CD4-positive, alpha-beta T cell (primary cell): ENCODE results near the gene ARF3. TPM values are rescaled to one million over a fixed set of nuclear protein-coding genes. Genes with fewer than 3 reads are reported as not detected.

ENCODE experiments used
- ATAC-seq: fragments of 200-7000 bp; cut with Tn5 transposase; one replicate; pipeline ENCODE4 v1.10.0; 2022; ENCODE audit warnings: mild to moderate bottlenecking; ENCODE audit not compliant: poor library complexity
- CTCF ChIA-PET: fragments of 350-600 bp; sonication (Branson Sonifier 250); formaldehyde crosslinking; loops from one replicate; lab custom pipeline; 2021; ENCODE audit warnings: antibody characterized with exemption, inconsistent platforms; lab: Charles Lee
- POLR2A ChIA-PET: fragments of 350-600 bp; sonication (Branson Sonifier 250); formaldehyde crosslinking; loops from one replicate; lab custom pipeline; 2021; ENCODE audit warnings: antibody characterized with exemption, inconsistent platforms; lab: Charles Lee
- DNase-seq, 14 experiments: peaks; one replicate each; pipeline ENCODE4 v3.0.0-alpha.2; 2013 to 2020; ENCODE audit warnings: mixed read lengths in 2 of 14
- H3K27ac ChIP-seq, 2 donors: one replicate each; pipeline versions ENCODE4 v1.5.1 to v1.7.0; 2013; ENCODE audit warnings: low read length in 2 of 2, low read depth in 1 of 2, mild to moderate bottlenecking in 1 of 2
- H3K27me3 ChIP-seq, 2 experiments: 1 replicate in 1 of 2; 2 replicates in 1 of 2; pipeline versions ENCODE4 v1.6.1 to v1.7.0; 2013; ENCODE audit warnings: low read length in 2 of 2, control low read depth in 1 of 2, mild to moderate bottlenecking in 1 of 2, moderate library complexity in 1 of 2; ENCODE audit not compliant: insufficient read depth in 2 of 2, control insufficient read depth in 1 of 2
- H3K36me3 ChIP-seq: one replicate; pipeline ENCODE4 v1.6.1; 2013; ENCODE audit warnings: low read length, control low read depth; ENCODE audit not compliant: insufficient read depth
- H3K4me1 ChIP-seq: one replicate; pipeline ENCODE4 v1.6.1; 2013; ENCODE audit warnings: low read length, control low read depth; ENCODE audit not compliant: insufficient read depth
- H3K4me3 ChIP-seq: one replicate; pipeline ENCODE4 v1.5.1; 2013; ENCODE audit warnings: mild to moderate bottlenecking, low read length, moderate library complexity
- H3K9me3 ChIP-seq, 2 experiments: 1 replicate in 1 of 2; 2 replicates in 1 of 2; pipeline versions ENCODE4 v1.6.1 to v1.7.0; 2013; ENCODE audit warnings: low read length in 2 of 2, mild to moderate bottlenecking in 2 of 2, control low read depth in 1 of 2, moderate library complexity in 1 of 2; ENCODE audit not compliant: control insufficient read depth in 1 of 2, insufficient read depth in 1 of 2
- H3K27ac Mint-ChIP-seq: one replicate; pipeline ENCODE4 v1.8.0; 2020; ENCODE audit warnings: mixed read lengths
- H3K27me3 Mint-ChIP-seq: one replicate; pipeline ENCODE4 v1.8.0; 2021; ENCODE audit warnings: mixed read lengths
- H3K36me3 Mint-ChIP-seq: one replicate; pipeline ENCODE4 v1.8.0; 2021; ENCODE audit warnings: low read depth, mixed read lengths
- H3K4me1 Mint-ChIP-seq: one replicate; pipeline ENCODE4 v1.8.0; 2021; ENCODE audit warnings: low read depth, mixed read lengths
- H3K4me3 Mint-ChIP-seq: one replicate; pipeline ENCODE4 v1.8.0; 2020; ENCODE audit warnings: mild to moderate bottlenecking, mixed read lengths
- H3K9me3 Mint-ChIP-seq: one replicate; pipeline ENCODE4 v1.8.0; 2020; ENCODE audit warnings: mixed read lengths
- intact Hi-C, 2 experiments: fragments of 100-400 bp; cut with DNase I in 1 of 2; cut with micrococcal nuclease in 1 of 2; formaldehyde crosslinking; loops; one replicate each; pipeline versions ENCODE4 v1.15.1 to v1.9.0; 2023 to 2025; cut with DNase I, micrococcal nuclease
- total RNA-seq, 174 experiments: library from RNA in 2 of 174; stranded (reverse) in 2 of 174; gene quantifications; one replicate each; pipeline ENCODE4 v1.2.3 and lab custom pipeline; 2021 to 2026
- TF ChIP-seq, protein P1 (sequence below): fragments of 200-600 bp; IDR thresholded peaks from one replicate; pipeline ENCODE4 v1.8.0; 2022; ENCODE audit warnings: antibody characterized with exemption, mild to moderate bottlenecking

The ARF3 gene
- total RNA-seq, 2 experiments from 2014 or later: 32.0 to 34.6 TPM

GRCh38 chr12:48907245-48907644 lies 50.0 kb downstream of the ARF3 start:
- DNase-seq (no peak), ATAC-seq (no peak)
- intact Hi-C loops: no loop called here
- ChIA-PET POLR2A (no interaction called here), CTCF (no interaction called here)
- peaks cover 5% of the 10 kb centered on the region for H3K27me3 Mint-ChIP-seq
- H3K4me1 Mint-ChIP-seq: peaks cover 4% of the 10 kb centered on the region
- Histone ChIP-seq H3K4me3 (no peak overlapping the region), H3K4me1 (peaks cover 13% of the 10 kb centered on the region), H3K27me3 (no peaks in the 10 kb centered on the region), H3K36me3 (no peaks in the 10 kb centered on the region), H3K27ac (no peak overlapping the region), H3K9me3 (no peaks in the 10 kb centered on the region)
- H3K4me3 Mint-ChIP-seq: no peak overlapping the region
- TF ChIP-seq, protein P1, sequence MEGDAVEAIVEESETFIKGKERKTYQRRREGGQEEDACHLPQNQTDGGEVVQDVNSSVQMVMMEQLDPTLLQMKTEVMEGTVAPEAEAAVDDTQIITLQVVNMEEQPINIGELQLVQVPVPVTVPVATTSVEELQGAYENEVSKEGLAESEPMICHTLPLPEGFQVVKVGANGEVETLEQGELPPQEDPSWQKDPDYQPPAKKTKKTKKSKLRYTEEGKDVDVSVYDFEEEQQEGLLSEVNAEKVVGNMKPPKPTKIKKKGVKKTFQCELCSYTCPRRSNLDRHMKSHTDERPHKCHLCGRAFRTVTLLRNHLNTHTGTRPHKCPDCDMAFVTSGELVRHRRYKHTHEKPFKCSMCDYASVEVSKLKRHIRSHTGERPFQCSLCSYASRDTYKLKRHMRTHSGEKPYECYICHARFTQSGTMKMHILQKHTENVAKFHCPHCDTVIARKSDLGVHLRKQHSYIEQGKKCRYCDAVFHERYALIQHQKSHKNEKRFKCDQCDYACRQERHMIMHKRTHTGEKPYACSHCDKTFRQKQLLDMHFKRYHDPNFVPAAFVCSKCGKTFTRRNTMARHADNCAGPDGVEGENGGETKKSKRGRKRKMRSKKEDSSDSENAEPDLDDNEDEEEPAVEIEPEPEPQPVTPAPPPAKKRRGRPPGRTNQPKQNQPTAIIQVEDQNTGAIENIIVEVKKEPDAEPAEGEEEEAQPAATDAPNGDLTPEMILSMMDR: no peak
- H3K27ac Mint-ChIP-seq: no peak overlapping the region
- no peaks in the 10 kb centered on the region for H3K9me3 Mint-ChIP-seq
- no peaks in the 10 kb centered on the region for H3K36me3 Mint-ChIP-seq

DNA sequence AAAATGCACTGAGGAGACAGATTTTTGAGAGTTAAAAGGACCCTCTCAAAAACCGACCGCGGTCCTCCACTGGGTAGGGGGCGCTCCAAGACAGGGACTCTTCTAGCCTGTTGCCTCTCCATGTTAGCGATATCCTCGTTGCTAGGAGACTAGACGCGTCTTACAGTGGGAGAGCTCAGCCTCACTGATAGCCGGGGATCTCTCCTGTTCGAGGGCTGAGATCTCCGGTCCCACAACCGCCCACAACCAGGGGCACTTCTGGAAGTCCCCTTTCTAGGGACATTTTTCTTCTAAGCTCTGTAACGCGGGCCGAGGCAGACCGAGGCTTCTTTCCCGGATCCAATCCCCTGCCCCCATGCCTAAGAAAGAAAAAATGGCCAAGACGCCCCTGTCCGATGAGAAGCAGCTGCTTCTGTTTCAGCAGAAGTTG lies 53.3 kb downstream of the ARF3 start:
- peaks cover 13% of the 10 kb centered on the region for H3K4me1 ChIP-seq
- Mint-ChIP-seq H3K27ac (no peak overlapping the region), H3K4me3 (peak overlapping the region; percentile 54), H3K4me1 (peaks cover 4% of the 10 kb centered on the region), H3K36me3 (no peaks in the 10 kb centered on the region), H3K27me3 (peaks cover 5% of the 10 kb centered on the region), H3K9me3 (no peaks in the 10 kb centered on the region)
- ATAC-seq (peak; percentile 100), DNase-seq (peak; percentile 73 to 93 (median 82))
- H3K27me3 ChIP-seq: no peaks in the 10 kb centered on the region
- TF ChIP-seq, protein P1: peak; percentile 80
- CTCF ChIA-PET: interaction anchor here (0.6 to 2.3 kb wide), 21 partner anchors 9 to 93 kb away, joined by 3 to 15 read pairs (median 4); partner anchors contain the start of genes DDX23, FKBP11, RND1 and WNT1
- H3K27ac ChIP-seq: no peak overlapping the region
- no peaks in the 10 kb centered on the region for H3K36me3 ChIP-seq
- POLR2A ChIA-PET: interaction anchor here (0.6 to 4.4 kb wide), 9 partner anchors 14 to 127 kb away, joined by 3 to 21 read pairs (median 4); partner anchors contain the start of genes FKBP11 and WNT1
- intact Hi-C loops: loop anchor here (1.0 to 5.0 kb wide), 4 partner anchors 21 to 93 kb away; partner anchors contain the start of genes DDN (in 1 of the 2) and FKBP11 (in 1 of the 2)
- H3K4me3 ChIP-seq: peak overlapping the region; percentile 37
- no peaks in the 10 kb centered on the region for H3K9me3 ChIP-seq

- H3K27ac Mint-ChIP-seq: no peak overlapping the region
- intact Hi-C loops: loop anchor here (5.0 kb wide), 2 partner anchors 84 to 94 kb away; partner anchors contain the start of gene DDN (in 1 of the 2)
- H3K4me1 Mint-ChIP-seq: peaks cover 4% of the 10 kb centered on the region
- H3K36me3 Mint-ChIP-seq: no peaks in the 10 kb centered on the region
- peak overlapping the region; percentile 20 for H3K4me3 Mint-ChIP-seq
- Histone ChIP-seq H3K27me3 (no peaks in the 10 kb centered on the region), H3K4me1 (peaks cover 13% of the 10 kb centered on the region), H3K36me3 (no peaks in the 10 kb centered on the region), H3K9me3 (no peaks in the 10 kb centered on the region), H3K4me3 (peak overlapping the region; percentile 15), H3K27ac (no peak overlapping the region)
- CTCF ChIA-PET: interaction anchor here (0.7 to 2.3 kb wide), 20 partner anchors 13 to 93 kb away, joined by 3 to 15 read pairs (median 4); partner anchors contain the start of genes FKBP11, RND1 and WNT1
- DNase-seq (no peak), ATAC-seq (no peak)
- POLR2A ChIA-PET: interaction anchor here (0.8 to 4.4 kb wide), 7 partner anchors 15 to 74 kb away, joined by 3 to 21 read pairs (median 5); partner anchors contain the start of genes FKBP11 and WNT1
- no peaks in the 10 kb centered on the region for H3K9me3 Mint-ChIP-seq
- H3K27me3 Mint-ChIP-seq: peaks cover 8% of the 10 kb centered on the region
- TF ChIP-seq, protein P1: no peak
Measured at GRCh38 chr12:48903363-48903981, 53.8 kb downstream of the ARF3 start.
